GM04503 (cell line): ENCODE results near the gene ZNF22.

Experiments used
- DNase-seq: peaks from one replicate; pipeline ENCODE4 v3.0.0-alpha.2; 2012; ENCODE audit warnings: low read depth

The ZNF22 gene

DNA sequence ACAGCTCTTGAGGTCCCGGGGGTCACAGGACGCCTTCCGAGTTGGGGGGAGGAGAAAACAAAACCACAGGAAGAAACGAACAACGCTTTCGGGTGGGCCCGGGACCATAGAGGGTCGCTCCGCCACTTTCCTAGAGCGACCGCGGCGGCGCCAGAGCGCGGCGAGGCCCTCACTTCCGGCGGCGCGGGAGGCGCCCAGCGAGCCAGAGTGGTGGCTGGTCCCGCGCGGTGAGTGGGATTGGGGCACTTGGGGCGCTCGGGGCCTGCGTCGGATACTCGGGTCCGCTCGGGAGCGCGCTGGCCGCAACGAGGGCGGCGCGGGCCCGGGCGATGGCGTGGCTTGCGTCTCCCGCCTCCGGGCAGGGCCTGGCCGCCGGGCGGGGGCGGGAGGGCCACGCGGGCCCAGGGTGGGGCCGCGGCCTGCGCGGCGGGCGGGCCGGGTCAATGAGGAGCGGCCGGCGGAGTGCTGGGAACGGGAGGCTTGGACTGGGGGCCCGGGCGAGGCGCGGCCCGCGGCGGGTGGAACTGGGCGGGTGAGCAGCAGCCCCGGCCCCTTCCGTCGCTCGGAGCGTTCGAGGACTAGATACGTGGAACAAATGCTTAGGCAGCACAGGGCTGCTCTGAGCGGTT, at the start of gene ZNF22:
Gene ZNF22, plus strand, starts transcription at position 172 of the 629 bp plus-strand sequence. CDS start 2,446 bp downstream, outside the sequence.
- no peak for DNase-seq

DNA sequence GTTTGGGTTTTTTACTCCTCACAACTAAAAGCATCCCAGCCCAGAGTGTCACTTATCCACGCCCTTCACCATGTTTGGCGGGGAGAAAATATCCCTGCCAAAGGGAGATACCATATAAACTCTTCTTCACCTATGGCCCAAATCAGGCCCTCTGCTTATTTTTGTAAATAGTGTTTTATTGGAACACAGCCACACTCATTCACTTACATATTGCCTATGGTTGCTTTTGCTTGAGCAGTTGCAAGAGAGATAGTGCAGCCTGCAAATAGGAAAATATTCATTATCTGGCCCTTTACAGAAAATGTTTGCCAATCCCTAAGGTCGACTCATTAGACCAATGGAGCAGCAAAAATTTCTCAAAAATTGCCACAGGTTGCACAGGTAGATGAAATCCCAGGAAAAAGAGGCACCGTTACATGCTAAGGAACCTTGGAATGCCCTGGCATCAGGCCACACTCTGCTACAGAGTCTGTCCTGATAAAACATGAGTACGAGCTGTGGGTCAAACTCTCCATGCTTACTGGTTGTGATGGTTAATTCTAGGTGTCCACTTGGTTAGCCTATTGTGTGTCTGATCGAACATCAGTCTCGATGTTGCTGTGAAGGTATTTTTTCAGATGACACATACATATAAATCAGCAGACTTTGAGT, 49.0 kb upstream of the ZNF22 start:
- DNase-seq, result no peak

DNA sequence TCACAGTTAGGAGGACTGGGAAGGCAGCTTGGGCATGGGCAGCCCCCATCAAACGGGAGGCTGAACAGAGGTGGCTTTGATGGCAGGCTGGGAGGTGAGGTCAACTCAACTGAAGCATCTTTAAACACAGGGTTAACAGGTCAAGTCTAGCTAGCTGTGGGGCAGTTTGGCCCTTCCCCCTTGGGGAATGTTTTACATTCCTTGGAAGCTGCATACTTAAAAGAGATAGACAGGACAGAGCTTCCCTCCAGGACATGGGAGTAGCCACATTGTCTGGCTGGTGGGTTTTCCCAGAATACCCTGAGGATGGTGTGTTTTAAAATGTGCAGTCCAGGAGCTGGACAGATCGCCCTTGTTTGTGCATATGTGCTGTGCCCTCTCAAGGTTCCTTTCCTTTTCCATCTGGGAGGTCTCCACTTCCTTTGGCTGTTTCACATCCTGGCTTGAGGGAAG, 47.9 kb upstream of the ZNF22 start:
- DNase-seq, result no peak

DNA sequence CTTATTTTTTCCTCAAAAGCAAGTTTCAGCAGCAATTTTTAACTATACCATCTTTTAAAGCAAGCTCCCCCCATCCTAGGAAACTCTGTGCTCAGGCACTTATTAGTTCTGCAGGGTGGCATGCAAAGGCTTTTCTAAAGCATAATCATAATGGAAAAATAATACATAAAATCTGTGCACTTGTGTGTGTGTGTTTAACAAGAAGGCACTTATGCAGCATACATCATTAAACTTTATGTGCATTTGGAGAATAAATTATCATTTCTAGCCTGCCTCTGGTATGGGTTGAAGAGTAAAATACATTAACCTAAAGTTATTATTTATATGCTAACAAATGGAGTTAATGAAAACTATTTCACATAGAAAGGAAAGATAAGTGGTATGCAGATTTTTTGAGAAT, 46.7 kb upstream of the ZNF22 start:
- no peak for DNase-seq

DNA sequence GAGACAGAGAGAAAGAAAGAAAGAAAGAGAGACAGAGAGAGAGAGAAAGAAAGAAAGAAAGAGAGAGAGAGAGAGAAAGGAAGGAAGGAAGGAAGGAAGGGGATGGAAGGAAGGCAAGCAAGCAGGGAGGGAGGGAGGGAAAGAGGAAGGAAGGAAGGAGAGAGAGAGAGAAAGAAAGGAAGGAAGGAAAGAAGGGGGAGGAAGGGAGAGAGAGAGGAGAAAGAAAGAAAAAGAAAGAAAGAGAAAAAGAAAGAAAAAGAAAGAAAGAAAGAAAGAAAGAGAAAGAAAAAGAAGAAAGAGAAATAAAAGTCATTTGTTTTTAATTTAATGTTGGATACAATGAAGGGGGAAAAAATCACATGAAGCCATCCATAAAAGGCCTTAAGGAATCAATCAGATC, 45.8 kb upstream of the ZNF22 start:
- no peak for DNase-seq

DNA sequence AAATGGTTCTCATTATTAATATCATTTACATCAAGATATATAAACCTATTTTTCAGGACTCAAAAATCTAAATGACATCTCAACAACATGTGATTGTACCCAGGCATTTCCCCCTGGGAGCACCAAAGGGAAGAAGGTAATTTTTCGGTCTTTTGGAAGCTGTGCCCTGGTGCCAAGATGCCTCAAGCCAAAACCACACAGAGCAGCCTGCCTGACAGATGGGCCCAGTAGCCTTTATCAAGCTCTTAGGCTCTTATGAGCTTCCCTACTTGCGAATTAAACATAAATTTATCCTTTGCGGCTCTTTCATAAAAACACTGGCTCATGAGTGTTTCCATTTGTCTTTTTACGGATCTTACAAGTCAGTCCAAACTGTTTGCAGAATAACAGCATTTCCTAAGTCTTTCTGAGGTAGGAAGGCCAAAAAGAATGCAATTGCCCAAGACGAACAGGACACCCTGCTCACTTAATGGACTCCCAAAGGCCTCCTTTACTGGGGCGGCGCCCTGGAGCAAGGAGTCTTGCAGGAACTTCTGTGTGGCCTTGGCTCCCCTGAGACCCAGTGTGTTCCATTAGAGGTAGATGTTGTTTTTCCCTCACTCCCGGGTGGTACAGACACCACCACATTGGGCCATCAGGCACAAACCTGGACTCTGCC, 45.2 kb upstream of the ZNF22 start:
- no peak for DNase-seq

DNA sequence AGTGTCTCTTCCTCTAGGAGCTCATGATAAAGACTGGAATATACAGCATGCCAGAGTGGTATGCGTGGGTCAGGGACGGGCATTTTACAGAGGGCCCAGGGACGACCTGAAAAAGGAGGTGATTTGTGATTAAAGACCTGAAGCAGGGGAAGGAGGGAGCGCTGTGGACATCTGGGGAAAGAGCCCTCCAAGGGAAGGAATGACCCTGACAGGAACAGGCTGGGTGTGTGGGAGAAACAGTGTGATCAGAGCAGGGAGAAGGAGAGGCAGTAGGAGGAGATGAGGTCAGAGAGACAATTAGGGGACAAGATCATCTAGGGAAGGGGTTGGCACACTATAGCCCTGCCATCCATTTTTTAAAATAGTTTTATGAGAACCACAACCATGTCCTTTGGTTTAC, 44.5 kb upstream of the ZNF22 start:
- no peak for DNase-seq

DNA sequence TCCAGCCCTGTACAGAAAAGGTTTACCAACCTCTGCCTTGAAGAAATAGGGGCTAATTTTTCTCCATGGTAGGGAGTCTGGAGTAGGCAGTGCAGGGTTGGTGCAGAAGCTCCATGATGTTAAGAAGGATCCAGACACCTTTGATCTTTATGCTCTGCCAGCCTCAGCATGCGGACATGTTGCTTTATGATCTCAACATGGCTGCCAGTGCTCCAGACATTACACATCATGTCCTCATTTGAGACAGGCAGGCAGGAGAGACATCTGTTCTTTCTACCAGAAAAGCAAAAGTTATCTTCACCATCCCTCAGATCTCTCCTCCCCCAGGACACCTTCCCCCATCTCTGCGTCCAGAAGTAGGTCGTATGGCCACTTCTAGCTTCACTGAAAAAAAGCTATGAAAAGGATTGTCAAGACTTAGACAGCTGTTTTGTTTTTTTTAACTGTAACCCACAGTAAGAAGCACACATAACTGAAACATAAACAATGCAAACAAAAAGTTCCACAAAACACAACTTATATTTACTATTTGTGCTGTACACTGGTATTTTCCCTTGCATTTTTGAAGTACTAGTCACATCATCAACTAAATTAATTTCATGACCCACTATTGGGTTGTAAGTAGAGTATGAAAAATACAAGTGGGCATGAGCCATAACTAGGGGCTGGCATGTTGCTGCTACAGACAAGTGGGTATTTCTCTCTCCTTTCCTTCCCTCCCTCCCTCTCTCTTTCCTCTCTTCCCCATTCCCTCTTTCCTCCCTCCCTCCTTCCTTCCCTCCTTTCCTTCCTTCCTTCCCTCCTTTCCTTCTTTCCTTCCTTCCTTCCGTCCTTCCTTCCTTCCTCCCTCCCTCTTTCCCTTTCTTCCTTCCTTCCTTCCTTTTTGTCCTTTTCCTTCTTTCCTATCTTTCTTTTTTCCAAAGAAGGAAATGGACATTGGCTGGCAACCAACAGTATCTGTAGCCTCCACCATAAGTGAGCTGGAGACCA, 43.7 kb upstream of the ZNF22 start:
- DNase-seq, result no peak

DNA sequence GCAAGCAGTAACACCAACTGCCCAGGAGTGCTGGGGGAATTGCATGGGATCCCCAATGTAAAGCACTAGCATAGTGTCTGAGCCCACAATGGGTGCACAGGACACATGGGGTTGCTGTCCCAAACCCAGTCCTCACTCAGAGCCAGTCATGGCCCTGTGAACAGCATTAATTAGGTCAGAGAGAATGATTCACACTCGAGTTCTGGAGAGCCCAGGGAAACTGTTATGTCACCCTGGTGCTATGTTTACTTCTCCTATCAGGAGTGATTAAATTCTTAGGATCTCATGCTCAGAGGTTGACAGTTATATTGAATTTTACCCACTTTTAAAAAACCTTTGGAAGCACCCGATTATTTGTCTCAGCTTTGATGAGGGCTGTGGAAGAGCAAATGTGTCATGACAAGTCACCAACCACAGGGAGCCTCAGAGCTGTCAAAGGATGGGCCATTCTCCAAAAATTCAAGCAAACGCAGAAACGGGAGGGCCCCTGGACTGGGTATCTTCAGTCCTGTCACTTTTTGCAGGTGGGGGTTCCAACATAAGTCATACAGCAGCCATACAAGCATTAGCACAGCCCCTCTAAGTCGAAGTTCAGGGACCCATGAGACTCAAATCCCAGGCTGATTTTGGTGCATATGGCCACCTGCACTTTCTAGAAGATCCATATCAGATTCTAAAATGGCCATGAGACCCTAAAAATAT, 42.4 kb upstream of the ZNF22 start:
- DNase-seq, result peak; percentile 37

DNA sequence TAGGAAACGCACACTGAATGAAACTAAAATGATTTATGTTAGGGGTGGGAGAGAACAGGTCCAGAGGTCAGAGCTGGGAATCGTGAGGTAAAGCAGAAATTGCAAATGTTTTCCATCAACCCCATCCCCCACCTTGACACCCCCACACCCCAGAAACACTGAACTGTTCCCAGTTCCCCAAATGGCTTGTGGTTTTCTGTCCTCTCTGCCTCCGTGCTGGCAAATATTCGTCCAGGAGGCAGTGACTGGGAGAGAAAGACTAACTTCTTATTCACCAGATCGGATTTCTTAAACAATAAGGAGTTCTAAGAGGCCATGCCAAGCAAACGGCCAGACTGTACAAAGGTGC, 41.9 kb upstream of the ZNF22 start:
- no peak for DNase-seq

DNA sequence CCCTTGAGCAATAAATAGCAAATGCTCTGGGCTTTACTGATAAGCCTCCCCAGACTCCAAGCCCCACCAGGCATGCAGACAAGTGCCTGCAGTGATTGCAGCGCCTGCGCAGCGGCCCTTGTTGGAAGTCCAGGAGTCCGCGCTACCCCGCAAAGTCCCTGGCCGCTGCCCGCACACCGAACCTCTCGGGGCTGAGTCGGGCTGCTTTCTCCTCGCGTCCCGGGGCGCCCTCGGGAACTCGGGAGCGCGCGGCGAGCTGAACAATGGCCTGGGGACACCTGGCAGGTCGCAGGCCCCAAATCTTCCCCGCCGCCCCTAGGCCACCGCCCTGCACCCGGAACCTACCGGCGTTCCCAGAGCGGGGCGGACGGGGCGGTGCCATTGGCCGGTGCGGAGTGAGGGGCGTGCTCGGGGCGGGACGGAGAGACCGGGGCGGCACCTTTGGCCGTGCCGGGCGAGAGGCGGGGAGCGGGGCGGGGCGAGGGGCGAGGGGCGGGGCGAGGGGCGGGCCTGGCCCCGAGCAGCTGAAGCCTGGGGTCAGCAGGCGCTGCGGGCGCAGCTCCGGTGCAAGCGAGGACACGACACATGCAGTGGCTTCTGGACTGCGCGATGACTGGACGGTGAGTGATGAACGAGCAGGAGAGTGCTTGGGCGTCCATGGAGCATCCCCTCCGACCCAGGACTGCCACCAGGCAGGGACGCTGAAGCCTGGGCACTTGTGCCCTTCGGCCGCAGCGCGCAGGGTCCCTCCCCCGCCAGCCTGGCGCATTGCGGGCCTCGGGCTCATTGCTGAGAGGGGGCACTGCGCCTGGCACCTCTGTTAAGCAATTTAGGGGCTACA, 41.3 kb upstream of the ZNF22 start, which contains the start of gene RASSF4:
Gene RASSF4, plus strand, starts transcription at position 556 of the 841 bp plus-strand sequence. CDS start 10,401 bp downstream, outside the sequence.
- no peak for DNase-seq

DNA sequence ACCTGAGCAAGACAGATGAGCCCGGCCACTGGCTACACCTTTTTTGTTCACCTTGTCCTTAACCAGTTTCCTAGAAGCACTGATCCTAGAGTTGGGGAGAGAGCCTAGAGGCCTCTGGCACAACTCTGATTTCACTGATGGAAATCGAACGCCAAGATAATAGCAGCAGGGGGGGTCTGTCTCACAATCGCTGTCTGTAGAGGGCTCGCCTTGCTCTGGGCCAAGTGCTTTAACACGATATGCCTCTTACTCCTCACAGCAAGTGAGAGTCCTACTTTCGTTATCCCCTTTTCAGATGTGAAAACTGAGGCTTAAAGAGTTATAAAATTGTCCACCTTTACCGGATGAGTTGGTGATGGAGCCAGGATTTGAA, 40.6 kb upstream of the ZNF22 start:
- DNase-seq, result no peak

DNA sequence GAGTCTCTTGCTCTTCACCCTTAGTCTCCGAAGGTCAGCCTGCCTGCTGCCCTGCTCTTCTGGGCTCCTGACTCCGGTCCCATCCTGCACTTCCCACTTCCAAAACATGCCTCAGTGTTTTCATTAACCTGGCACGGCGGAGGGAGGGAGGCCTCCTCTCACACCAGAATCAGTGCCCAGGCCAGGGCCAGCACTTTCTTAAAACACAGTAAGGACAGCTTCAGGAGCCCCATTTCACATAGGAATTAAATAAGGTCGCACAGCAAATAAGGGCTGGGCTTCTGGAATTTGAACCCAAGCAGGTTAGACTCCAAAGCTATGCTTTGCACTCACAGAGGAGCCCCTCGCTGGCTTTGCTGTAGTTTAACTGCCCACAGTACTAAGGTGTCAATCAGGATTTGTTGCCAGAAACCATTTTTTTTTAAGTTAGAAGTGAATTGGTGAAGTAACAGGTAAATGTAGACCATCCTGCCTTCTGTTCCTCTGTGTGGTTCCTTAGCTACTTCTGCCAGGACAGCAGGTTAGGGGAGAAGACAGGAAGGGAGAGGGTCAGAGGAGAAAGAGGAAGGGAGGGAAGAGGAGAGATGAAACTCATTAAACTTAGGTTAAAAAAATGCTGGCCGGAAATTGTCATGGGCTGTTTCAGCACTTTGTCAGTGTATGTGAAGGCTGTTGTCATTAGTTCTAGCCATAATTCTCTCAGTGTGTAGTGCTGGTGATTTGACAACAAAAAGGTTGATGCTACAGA, 40.1 kb upstream of the ZNF22 start:
- no peak for DNase-seq

DNA sequence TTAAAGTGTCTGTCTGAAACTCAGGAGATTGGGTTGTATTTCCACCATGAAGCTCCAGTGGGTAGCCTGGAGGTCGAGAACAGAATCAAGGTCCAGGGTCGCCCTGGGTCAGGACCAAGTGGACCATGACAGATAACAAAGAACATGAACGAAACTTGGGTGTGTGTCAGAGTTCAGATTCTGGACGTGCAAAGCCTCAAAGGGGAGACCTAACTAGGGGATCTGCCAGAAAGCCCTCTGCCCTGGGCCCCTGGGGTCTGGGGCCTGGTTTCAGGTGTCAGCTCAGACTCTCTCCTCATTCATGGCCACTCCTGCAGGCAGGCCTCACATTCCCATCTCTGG, 39.5 kb upstream of the ZNF22 start:
- DNase-seq, result no peak

DNA sequence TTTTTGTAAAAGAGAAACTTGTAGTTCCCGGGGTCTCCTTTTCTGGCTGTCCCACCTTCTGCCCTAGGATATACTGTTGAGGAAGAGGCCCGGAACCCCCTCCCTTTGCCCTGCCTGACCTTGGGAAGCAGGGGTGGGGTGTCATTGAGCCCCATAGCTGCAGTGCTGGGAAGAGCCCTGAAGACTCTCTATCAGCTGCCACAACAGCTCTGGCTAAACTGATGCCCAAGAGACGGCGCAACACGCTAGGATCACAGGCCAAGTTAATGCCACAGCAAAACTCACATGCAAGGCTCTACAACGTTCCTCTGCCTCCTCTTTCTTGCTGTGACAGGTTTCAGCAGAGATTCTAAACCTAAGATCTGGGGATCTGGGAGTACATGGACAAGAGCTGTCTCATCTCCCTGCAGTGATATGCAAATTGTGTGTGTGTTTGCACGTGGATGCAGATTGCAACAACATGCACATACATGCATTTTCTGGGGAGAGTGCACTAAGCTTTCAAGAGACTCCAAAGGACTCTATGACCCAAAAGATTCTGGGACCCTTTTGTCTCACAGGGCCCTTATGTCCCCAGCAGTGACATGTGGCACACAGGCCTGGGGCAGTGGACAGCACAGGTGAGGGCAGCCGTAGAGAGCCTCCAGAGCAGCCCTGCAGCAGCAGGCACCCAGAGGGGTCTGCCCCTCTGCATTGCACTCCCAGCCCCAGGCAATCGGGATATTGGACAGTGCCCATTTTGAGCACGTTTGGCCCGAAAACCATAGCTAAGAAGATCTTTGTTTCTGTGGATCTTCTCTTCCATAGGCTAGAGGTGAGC, 38.6 kb upstream of the ZNF22 start:
- no peak for DNase-seq

DNA sequence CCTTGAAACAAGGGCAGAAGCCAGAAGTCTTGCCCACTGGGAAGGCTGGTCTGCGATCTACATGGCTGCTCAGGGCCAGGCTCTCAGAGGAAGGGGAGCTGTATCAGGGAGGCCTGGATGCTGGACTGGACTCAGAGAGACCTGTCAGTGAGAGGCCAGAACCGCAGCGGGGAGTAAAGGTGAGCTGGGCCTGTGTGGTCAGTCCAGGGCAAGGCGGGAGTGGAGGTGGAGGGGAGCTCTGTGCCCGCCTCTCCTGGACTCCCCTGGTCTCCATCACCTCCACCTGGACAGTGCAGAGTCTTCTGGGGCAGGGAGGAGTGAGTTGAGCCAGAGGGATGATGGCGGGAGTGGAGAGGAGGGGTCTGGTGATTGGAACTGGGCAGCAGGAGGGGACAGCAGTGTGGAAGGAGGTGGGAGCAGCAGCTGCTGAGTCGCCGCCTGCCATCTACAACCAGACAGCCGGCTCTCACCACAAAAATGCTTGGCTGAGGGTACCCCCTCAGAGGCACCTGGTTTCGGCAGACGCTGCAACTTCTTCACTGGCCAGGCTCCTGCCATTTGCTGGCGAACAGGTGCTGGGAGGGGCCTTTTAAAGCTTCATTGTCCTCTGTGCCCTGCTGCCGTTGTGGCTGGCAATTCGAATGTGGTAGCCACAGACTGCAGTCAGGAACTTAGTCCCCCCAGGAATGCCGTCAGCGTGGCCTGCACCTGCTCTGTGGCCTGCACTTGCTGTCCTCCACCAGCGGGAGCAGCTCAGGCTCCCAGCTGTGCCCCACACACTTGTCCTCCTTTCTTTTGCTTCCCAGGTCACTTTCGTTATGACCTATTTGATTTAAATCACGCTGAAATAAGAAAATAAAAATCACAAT, 37.6 kb upstream of the ZNF22 start:
- no peak for DNase-seq

DNA sequence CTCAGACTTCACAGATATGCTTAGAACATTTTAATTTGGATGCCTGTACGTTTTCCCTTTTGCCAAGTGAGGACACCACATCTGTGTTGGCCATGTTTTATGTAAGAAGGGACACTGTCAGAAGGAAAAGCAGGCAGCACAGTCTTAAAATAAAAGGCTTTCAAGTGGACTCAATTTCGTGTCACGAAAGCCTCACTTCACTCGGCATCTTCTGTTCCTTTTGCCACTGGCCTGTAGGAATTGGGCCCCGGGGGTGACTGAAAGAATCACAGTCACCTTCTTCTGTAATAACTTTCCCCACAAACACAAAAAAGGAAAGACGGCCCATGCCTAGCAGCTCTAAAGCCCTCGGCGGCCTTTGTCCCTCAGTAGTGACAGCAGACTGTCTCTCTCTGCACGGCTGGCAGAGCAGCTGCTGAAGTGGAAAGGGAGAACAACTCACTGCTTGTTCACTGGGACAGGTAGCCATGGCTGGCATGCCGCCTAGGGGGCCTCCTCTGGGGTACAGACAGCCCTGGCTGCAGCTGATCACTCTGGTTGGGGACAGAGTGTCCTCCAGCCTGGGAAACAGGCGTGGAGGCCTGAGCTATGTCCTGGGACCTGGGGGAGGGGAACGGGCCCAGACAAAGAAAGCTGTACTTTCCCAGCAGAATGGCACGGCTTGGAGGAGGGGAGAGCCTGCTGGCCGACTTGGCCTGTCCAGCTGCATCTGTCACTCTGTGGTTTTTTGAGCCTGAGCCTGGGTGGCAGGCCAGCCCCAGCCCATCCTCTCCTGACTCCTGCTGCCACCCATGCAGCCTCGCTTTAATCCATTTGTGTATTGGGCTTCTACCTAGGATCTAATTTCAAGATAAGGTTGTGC, 36.7 kb upstream of the ZNF22 start:
- DNase-seq, result no peak
